Hepatocyte (in vitro differentiated cells): Measurements from ENCODE around the gene C14orf180.

Experiments used
- CTCF ChIP-seq: fragments of 200-600 bp; sonication (generic); IDR thresholded peaks from 2 replicates; pipeline ENCODE4 v1.5.1; 2016; ENCODE audit warnings: antibody characterized with exemption, mild to moderate bottlenecking; ENCODE audit not compliant: poor library complexity
- EZH2 ChIP-seq: fragments of 200-600 bp; sonication (generic); IDR thresholded peaks from 2 replicates; pipeline ENCODE4 v1.6.1; 2016; ENCODE audit warnings: antibody characterized with exemption, mild to moderate bottlenecking, borderline replicate concordance
- EZH2phosphoT487 ChIP-seq: fragments of 200-600 bp; sonication (generic); IDR thresholded peaks from one replicate; pipeline ENCODE4 v1.6.1; 2018; ENCODE audit warnings: antibody characterized with exemption, mild to moderate bottlenecking, low read depth, moderate library complexity; ENCODE audit not compliant: unreplicated experiment, severe bottlenecking

- TF ChIP-seq EZH2 = no peak
- TF ChIP-seq CTCF = no peak
- TF ChIP-seq EZH2phosphoT487 = no peak
Measured at GRCh38 chr14:104563191-104563741, 16.3 kb upstream of the C14orf180 start.
